Measurements from ENCODE around the gene MRPL44.
"Not testable (repeated sequence)": the region's sequence is repeated elsewhere in the genome, so short reads cannot be mapped to it uniquely, and the experiment has no call there.

Gene MRPL44

DNA sequence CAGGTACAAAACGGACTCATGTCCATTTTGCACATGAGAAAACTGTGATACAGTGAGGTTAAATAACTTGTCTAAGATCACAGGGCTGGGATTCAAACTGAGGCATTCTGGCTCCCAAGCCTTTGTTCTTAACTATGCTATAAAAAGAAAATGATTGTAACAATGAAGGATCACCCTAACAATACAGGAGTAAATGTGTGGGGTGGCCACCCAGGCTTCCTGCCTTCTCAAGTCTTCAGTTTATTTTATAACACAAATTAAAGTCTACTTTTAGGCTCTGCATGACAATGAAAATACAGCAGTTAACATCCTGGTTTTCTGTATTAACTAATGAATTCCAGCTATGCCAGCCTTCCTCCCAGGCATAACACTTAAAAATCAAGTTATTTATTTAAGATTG lies 19.7 kb upstream of the MRPL44 start:
- DNase-seq, result no peak

- DNase-seq, result not testable (repeated sequence)
Observed at GRCh38 chr2:223939438-223939837, 17.8 kb upstream of the MRPL44 start.

- peak; percentile 83 for DNase-seq
Observed at GRCh38 chr2:223941579-223942277, 15.5 kb upstream of the MRPL44 start.

- no peak for DNase-seq
Observed at GRCh38 chr2:223943135-223943534, 14.1 kb upstream of the MRPL44 start.

DNA sequence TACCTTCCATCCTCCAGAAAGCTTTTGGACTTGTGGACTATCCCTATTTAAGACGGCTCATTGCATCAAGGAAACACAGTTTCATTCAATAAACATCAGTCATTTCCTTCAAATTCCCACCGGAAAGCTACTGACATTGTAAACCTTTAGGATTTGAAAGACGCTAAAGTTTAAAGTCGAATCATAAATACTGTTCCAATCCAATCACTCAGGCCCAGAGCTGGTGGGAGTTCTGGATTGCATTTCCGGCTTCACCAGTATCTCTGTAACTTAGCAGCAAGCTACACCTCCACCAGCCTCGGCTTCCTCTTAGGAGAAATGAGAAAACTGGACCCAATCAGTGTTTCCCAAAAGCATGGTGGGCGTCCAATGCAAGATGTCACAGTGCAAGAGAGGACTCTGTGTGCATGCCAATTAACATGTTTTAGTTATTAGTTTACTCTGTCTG lies 13.7 kb upstream of the MRPL44 start:
- DNase-seq, result no peak

DNA sequence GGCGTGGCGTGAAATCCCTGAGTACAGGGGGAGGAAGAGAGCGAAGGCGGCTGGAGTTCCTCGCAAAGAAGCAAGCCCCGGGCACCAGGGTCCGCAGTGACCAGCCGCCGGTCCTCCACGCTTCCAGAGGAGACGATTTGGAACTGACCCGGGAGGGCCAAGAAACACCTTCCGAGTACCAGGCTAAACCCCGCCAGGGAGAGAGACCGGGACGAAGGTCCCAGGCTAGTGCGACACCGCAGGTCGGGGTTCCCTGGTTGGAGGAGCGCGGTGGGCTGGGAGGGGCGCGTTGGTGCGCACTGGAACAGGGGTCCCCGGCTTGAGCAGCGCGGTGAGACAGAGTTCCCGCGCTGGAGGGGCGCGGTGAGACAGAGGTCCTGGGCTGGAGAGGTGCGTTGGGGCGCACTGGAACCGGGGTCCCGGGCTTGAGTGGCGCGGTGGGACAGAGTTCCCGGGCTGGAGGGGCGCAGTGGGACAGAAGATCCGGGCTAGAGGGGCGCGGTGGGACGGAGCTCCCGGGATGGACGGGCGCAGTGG lies 13.0 kb upstream of the MRPL44 start:
- DNase-seq, result no peak

DNA sequence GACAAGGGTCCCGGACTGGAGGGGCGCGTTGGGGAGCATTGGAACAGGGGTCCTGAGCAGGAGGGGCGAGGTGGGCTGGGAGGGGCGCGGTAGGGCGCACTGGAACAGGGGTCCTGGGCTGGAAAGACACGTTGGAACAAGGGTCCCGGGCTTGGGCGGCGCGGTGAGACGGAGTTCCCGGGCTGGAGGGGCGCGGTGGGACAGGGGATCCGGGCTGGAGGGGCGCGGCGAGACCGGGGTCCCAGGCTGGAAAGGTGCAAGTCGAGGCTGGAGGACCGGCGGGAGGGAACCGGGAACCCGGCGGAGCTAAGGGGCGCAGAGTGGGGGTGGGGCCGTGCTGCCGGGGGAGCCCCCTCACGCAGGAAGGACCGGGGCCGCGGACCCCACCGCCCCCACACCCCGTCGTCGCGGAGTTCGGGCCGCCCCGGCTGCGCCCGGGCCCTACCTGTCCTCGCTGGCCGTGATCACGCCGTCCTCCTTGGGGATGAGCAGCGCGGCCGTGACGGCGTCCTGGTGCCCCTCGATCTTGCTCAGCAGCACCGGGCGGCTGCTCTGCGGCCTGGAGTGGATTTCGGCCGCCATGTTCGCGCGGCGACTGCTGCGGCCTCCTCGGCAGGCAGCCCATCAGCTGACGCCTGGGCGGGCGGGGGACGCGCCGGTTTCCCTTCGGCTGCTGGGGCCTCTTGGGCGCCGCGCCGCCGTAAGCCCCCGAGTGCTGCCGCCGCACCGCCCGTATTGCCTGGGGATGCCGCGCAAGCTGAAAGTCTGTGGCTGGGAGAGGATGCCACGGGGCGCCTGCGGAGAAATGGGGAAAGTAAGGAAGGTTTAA lies 12.3 kb upstream of the MRPL44 start, which contains the start of gene WDFY1:
Gene WDFY1, minus strand, starts transcription at position 633 of the 829 bp plus-strand sequence. Its CDS starts 51 bp downstream, at position 582.
- peak; percentile 81 for DNase-seq

- no peak for DNase-seq
Observed at GRCh38 chr2:223945755-223946154, 11.5 kb upstream of the MRPL44 start.

GRCh38 chr2:223947711-223948205 lies 9.5 kb upstream of the MRPL44 start:
- no peak for DNase-seq

- no peak for DNase-seq
Observed at GRCh38 chr2:223949241-223949840, 7.9 kb upstream of the MRPL44 start.

DNA sequence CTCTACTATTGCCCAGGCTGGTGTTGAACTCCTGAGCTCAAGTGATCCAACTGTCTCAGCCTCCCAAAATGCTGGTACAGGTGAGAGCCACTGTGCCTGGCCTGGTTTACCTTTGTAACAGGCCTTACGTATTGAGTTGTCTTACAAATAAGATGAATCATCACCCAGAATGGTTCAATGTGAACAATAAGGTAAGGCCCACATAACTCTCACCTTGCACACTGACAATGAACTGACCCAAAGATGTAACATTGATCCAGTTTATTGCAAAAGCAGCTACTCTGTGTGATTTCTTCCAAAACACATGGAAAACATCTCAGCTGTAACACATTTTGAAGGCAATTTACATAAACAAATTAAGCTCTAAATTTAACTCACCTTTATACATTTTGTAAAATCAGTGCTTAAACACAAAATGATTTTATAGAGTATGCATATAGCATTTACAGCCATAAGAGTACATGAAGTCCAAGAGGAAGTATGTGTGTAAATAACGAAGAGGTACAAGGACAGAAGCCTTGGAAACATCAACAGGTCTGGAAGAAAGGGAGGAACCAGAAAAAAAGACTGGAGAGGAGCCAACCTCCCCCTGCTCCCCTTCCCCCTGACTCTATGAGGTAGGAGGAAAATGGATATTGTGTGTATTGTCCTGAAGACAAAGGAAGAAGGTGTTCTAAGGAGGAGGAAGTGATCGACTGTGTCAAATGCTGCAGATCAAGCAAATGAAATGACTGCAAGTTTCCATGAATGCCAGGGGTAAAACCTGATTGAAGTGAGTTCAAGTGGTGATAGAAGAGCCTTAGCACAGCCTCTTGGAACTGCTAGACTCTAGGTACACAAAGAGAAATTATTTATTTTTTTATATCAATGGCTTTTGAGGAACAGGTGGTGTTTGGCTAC lies 6.6 kb upstream of the MRPL44 start:
- DNase-seq, result no peak

GRCh38 chr2:223952280-223952968 lies 4.8 kb upstream of the MRPL44 start:
- no peak for DNase-seq

GRCh38 chr2:223954401-223954800 lies 2.9 kb upstream of the MRPL44 start:
- DNase-seq, result no peak

DNA sequence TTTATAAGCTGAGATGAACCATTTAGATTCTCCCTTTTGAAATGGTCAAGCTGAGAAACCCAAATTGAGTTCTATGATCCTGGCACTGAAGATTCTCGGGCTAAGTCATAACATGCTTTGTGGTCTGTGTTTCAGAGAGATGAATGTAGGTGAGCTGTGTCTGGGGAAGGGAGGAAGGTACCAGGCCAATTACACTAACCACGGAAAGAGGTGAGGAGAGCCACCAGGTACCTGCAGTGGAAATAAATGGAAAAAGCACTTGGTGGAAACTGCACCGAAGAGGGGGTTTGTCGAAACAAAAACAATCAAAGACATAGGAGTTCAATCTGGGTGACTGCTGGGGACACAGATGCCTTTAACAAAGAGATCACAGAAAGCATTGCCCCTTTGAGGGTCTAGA lies 963 bp upstream of the MRPL44 start:
- no peak for DNase-seq

DNA sequence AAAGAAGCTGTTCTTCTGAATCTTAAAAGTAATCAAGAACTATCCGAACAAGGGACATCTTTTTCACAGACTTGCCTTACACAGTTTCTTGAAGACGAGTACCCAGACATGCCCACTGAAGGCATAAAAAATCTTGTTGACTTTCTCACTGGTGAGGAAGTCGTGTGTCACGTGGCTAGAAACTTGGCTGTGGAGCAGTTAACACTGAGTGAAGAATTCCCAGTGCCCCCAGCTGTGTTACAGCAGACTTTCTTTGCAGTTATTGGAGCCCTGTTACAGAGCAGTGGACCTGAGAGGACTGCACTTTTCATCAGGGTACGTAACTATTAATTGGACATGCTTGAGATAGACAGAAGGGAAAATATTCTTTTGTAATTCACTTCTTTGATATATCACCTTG lies 2.4 kb downstream of the MRPL44 start:
- no peak for DNase-seq

- no peak for DNase-seq
Observed at GRCh38 chr2:223967981-223968380, 10.7 kb downstream of the MRPL44 start.

DNA sequence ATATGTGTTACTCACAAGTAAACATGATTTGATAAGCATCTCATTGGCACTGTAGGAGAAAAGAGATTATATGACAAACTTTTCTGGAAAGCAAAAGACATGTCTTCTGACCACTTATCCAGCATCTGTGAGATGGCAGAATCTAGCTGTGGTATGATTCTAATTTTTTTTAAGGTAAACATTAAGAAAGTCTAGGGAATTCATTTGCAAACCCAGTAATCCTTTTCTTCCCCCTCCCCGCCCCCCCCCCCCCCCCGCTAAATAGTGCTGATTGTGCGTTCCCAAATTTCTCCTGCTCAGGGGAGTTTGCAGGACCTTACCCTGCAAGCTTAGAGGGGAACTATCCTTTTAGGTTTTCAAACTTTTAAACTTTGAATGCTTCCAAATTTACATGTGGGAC lies 12.1 kb downstream of the MRPL44 start:
- no peak for DNase-seq

GRCh38 chr2:223969856-223970255 lies 12.6 kb downstream of the MRPL44 start:
- no peak for DNase-seq

GRCh38 chr2:223970343-223971128 lies 13.3 kb downstream of the MRPL44 start:
- DNase-seq, result peak; percentile 6

DNA sequence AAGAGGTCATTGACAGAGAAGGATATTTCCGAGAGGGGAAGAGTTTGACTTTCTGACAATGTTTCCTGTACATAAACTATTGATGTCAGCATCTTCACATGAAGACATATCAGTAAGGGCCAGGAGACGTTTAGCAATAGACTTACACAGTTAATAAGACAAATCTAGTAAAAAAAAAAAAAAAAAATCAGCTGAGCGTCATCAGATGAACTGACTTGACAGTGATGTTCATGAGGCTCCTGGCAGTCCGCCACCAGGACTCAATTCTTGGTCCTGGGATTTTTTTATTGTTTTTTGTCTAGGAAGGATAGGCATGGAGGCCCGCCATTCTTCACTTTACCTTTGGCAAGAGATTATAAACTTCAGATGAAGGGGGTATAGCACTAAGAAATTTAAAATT lies 14.5 kb downstream of the MRPL44 start:
- no peak for DNase-seq

DNA sequence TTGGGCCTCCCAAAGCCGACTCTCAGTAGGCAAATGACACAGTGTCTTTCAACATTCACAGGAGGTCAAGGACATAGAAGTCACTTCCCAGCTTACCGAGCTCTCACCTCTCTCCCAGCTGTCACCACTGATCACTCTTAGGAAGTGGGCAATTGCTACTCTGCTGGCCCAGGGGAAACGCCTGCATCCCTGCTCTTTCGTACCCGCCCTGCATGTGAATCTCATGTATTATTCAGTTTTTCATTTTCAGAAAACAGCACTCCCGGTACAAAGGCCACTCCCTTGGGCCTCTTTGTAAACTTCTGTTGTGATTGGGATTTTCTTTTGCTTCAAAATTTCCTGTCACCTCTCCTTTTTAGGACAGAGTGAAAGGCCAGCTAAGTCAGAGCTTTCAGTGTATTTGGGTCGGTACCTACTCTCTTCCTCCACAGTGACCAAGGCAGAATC lies 15.4 kb downstream of the MRPL44 start:
- no peak for DNase-seq

All from stimulated activated naive CD4-positive, alpha-beta T cell treated with Interleukin-2 at 50 U/mL for 16 hours (primary cell).